ENCODE data around the gene MIDN.

Gene MIDN

GRCh38 chr19:1259206-1259875 is 11.0 kb downstream of the MIDN start:
- DNase-seq = no peak

DNA sequence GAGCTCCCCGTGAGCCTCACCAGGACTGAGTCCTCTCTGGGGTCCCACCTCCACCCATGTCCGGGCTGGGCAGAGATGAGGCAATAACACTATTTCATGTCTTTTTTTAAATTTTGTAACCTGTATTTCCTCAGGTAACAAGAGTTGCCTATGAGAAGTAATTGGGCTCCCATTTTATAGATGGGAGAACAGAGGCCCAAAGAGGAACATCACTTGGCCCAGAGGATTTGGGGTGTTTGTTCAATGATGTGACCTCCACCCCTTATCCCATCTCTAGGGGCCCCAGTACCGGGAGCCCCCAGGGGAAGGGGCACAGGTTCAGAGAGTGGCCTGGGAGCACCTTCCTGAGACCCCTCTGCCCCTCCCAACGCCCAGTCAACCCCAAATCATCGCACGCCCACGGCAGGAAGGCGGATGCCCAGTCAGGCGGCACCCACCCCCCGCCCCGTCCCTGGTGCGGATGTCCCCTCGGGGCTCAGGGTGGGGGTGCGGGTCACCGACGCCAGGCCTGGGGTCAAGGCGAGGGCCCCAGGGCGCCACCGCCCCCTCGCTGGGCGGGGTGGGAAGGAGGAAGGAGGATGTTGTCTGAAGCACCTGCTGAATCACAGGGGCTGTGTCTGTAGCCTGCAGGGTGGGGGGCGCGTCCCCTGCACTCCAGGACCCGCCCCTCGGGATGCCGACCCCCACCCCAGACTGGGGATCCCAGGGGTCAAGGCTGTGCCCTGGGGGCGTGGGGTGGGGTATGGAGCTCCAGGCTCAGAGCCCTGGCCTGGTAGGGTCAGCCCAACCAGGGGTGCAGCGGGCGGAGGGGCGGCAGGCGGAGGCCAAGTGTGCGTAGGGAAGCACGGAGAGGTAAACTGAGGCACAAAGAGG is 11.7 kb downstream of the MIDN start:
- DNase-seq = no peak

DNA sequence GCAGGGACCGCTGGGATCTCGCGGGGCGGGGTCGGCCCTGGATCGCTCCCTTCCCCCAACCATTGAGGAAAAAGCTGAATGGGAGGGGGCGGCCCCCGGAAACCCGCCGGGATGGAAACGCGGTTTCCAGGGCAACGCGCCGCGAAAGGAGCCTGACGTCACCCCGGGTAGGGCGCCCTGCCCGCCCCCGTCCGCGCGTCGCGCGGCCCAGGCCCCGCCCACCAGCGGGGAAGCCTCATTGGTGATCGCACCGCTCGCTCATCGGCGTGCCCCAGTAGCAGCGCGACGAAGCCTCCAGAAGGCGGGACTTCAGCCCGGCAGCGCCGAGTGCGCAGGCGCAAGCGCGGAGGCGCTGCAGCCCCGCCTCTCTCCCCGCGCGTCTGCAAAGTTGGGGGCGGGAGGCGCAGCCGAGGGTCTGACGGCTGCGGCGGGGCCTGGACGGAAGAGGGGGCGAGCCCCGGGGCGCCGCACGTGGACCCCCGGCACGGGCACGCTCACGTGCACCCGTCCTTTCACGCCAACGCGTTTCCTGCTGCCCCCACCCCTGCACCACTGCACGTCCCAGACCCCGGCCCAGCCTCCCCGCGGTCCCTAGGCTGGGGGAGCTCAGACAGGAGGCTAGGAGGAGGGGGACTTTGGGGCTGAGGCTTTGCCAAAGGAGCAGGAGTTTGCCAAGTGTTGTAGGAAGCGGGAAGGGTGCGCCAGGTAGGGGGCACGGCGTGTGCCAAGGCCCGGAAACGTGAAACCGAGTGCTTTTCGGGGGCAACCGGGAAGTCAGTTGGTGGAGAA is 12.6 kb downstream of the MIDN start:
- peak; percentile 91 to 97 for DNase-seq

DNA sequence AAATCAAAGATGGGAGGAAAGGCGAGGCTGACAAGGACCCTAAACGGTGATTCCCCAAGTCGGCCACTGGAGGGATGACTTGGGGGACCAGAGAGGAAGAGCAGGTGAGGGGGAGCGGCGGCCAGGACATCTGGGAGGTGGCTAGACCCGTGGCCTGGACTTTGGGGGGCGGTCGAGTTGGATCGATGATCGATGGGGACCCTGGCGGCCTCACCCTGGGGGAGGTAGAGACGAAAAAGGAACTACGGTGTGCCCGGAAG is 13.1 kb downstream of the MIDN start:
- peak in 1 of 2 experiments; percentile 41 for DNase-seq

GRCh38 chr19:1261798-1262622 is 13.6 kb downstream of the MIDN start:
- no peak for DNase-seq

DNA sequence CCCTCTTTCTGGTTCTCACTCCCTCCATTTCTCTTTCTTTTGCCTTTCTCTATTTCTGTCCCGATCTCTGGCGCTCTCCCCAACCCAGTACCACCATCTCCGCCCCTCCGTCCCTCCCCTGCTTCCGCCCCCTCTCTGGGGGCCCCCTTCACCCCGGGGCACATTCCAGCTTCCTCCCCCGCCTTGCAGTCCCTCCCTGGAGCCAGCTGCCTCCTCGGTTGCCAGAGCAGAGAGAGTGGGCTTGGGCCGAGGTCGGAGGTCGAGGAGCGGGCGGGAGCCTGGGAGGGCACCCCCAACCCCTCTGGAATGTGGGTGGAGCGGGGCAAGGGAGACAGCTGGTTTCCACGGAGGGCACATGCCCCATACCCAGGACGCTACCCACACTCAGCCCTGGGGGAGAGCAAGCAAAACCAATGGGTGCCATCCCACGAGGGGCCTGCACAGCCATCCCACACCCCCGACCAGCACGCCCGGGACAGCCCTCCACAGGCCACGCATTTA is 14.3 kb downstream of the MIDN start:
- no peak for DNase-seq

DNA sequence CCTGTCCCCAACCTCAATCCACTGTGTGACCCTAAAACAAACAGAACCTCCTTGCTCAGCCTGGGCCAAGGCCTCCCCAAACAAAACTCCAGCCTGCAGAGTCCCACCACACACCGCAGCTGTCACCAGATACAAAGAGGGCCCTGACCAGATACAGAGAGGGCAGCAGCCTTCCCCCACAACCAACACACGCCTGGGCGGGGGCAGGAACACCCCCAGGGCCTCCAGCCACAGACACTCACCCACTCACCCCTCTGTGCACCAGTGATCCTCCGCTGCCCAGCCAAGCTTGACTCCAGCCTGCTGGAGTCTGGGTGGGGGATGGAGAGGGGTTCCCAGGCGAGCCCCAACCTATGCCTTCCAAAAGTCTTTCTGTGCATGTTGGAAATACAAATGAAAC is 14.8 kb downstream of the MIDN start:
- DNase-seq = no peak

GRCh38 chr19:1264801-1265614 is 16.6 kb downstream of the MIDN start:
- DNase-seq = peak in 1 of 2 experiments; percentile 33

- peak in 1 of 2 experiments; percentile 48 for DNase-seq
Measured at GRCh38 chr19:1265615-1266128, 17.3 kb downstream of the MIDN start.

- DNase-seq = peak; percentile 75 to 81
Measured at GRCh38 chr19:1266129-1266915, 17.9 kb downstream of the MIDN start.

DNA sequence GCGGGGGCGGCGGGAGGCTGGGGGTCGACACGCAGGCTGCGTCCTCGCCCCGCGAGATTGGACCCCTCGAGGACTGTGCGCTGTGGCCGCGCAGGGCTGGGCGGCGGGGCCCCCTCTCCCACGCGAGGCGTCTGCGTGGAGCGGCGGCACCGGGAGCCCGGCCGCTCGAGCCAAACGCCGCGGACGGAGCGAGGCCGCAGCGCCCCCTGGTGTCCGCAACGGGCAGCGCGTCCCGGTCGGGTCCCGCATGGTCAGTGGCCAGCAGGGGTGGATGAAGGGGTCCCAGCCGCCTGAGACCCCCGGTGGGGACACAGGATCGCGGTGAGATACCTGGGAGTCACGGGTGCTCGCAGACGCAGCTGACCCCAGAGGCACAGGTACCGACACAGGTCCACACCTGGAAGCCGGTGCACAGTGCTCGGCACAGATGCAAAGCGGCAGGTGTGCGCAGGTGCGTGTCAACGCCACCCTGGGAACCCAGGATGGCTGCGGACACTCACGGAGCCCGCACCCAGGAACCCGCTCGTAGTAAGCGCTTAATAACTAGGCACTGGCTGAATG is 18.6 kb downstream of the MIDN start:
- DNase-seq = peak in 1 of 2 experiments; percentile 53

GRCh38 chr19:1267477-1268225 is 19.3 kb downstream of the MIDN start:
- peak in 1 of 2 experiments; percentile 36 for DNase-seq

DNA sequence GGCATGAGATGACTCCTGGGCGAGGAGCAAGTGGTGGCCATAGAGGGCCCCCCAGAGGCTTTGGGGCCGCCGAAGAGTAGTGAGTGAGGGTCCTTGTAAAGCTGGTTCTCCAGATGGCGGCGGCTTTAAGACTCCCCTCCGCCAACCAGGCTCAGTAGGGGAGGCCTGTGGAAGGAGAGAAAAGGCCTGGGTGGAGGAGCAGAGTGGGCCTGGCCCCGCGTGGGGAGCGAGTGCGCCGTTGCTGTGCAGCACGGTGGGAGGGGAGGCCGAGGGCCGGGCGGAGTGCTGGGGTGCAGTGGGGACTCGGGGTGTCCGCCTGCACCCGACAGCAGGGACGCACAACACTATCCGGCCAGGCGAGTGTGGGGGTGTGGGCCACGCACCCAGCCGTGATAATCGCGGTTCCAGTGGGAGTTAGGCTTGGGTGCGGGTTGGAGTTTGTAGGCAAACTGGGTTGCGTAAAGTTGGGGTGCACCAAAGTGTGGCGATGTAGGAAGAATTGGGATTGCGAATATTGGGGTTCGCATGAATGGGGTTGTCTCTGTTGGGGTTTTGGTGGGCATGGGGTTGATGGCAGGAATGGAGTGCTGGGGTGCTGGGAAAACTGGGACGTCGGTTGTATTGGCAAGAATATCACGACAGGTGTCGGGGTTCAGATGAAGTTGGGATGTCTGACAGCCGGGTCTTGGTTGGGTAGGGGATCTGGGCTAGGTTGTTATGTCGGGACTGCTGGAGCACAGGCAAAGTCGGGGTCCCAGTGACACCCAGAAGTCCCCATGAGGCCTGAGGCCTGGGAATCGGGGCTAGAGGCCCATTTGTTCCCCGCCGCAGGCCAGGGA is 20.1 kb downstream of the MIDN start:
- peak in 1 of 2 experiments; percentile 36 for DNase-seq

- peak; percentile 98 to 99 for DNase-seq
Measured at GRCh38 chr19:1269065-1269477, 20.7 kb downstream of the MIDN start, which contains the start of gene CIRBP. CIRBP (plus strand) TSS chr19:1269332; CDS start chr19:1270934, 1,602 bp downstream.

GRCh38 chr19:1269478-1270212 is 21.3 kb downstream of the MIDN start:
- peak; percentile 80 to 89 for DNase-seq

- no peak for DNase-seq
Measured at GRCh38 chr19:1270213-1270853, 21.9 kb downstream of the MIDN start.

Measured in NCI-H524 (cell line).